GM19452 (cell line): Measurements from ENCODE around the gene YY1.
"Not testable (repeated sequence)": the region's sequence is repeated elsewhere in the genome, so short reads cannot be mapped to it uniquely, and the experiment has no call there.

ENCODE experiments used
- ATAC-seq: cut with Tn5 transposase; IDR thresholded peaks from one replicate; pipeline ENCODE4 v1.9.1; 2021; ENCODE audit not compliant: unreplicated experiment

The YY1 gene

GRCh38 chr14:100238419-100239210 is at the start of gene YY1:
YY1 (plus strand) TSS chr14:100239144; CDS start chr14:100239245, 101 bp downstream.
- ATAC-seq, result peak; percentile 74

- no peak for ATAC-seq
Measured at GRCh38 chr14:100190126-100190525, 48.8 kb upstream of the YY1 start.

- no peak for ATAC-seq
Measured at GRCh38 chr14:100191584-100192249, 47.2 kb upstream of the YY1 start.

GRCh38 chr14:100192250-100192671 is 46.7 kb upstream of the YY1 start:
- no peak for ATAC-seq

GRCh38 chr14:100192672-100193416 is 46.1 kb upstream of the YY1 start:
- peak; percentile 99 for ATAC-seq

GRCh38 chr14:100193417-100194357 is 45.3 kb upstream of the YY1 start:
- ATAC-seq, result no peak

- no peak for ATAC-seq
Measured at GRCh38 chr14:100199240-100199860, 39.6 kb upstream of the YY1 start.

GRCh38 chr14:100200311-100200710 is 38.6 kb upstream of the YY1 start:
- no peak for ATAC-seq

- ATAC-seq, result no peak
Measured at GRCh38 chr14:100201701-100202100, 37.2 kb upstream of the YY1 start.

GRCh38 chr14:100202712-100203111 is 36.2 kb upstream of the YY1 start:
- ATAC-seq, result no peak

GRCh38 chr14:100203146-100203545 is 35.8 kb upstream of the YY1 start:
- no peak for ATAC-seq

GRCh38 chr14:100203962-100204834 is 34.7 kb upstream of the YY1 start:
- ATAC-seq, result no peak

GRCh38 chr14:100204835-100205167 is 34.1 kb upstream of the YY1 start:
- ATAC-seq, result not testable (repeated sequence)

GRCh38 chr14:100207588-100207987 is 31.4 kb upstream of the YY1 start:
- not testable (repeated sequence) for ATAC-seq

GRCh38 chr14:100208136-100208535 is 30.8 kb upstream of the YY1 start:
- ATAC-seq, result not testable (repeated sequence)

GRCh38 chr14:100211366-100211765 is 27.6 kb upstream of the YY1 start:
- no peak for ATAC-seq

- ATAC-seq, result no peak
Measured at GRCh38 chr14:100211893-100212292, 27.1 kb upstream of the YY1 start.

- no peak for ATAC-seq
Measured at GRCh38 chr14:100212476-100213333, 26.2 kb upstream of the YY1 start.
